Fibroblast of the aortic adventitia (primary cell): ENCODE data around the gene MGA. TPM values are rescaled to one million over a fixed set of nuclear protein-coding genes. Genes with fewer than 3 reads are reported as not detected.

Source experiments
- DNase-seq: peaks from one replicate; pipeline ENCODE4 v3.0.0-alpha.2; 2010; ENCODE audit warnings: low read depth
- H3K4me3 ChIP-seq: 2 replicates; pipeline ENCODE4 v1.5.1; 2011; ENCODE audit warnings: low read depth, mild to moderate bottlenecking, control low read depth, low read length, moderate library complexity
- total RNA-seq: library from RNA; depleted of rRNA; stranded (reverse); fragments of >200 nt; gene quantifications from 2 replicates; pipeline ENCODE4 v1.2.3, GENCODE V29; 2012; ENCODE audit warnings: low replicate concordance
- TF ChIP-seq, protein P1 (sequence below): IDR thresholded peaks from 2 replicates; pipeline ENCODE4 v1.5.1; 2011; ENCODE audit warnings: mild to moderate bottlenecking, low read length, control low read depth, inconsistent platforms; ENCODE audit not compliant: insufficient read depth

The MGA gene
- total RNA-seq, 1 donor, result 49.2 TPM

DNA sequence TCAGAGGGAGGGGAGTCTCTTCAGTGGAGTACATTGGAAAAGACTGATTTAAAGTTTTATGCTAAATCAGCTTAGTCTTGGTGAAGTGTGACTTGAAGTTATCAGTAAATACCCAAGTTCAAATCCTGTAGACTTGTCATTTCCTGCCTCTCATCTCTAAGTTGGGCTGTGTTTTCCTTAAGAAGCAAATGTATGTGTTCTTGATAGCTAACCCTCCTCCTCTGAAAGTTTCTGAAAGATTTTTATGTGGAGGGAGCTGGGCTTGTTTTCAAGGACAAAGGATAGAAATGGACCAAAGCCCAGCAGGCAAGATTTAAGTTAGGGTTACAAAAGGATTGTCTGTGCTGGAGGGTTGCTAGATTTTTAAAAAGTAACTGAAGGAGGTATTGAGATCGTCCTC is 118.3 kb downstream of the MGA start:
- DNase-seq, result peak; percentile 29
- TF ChIP-seq, protein P1, sequence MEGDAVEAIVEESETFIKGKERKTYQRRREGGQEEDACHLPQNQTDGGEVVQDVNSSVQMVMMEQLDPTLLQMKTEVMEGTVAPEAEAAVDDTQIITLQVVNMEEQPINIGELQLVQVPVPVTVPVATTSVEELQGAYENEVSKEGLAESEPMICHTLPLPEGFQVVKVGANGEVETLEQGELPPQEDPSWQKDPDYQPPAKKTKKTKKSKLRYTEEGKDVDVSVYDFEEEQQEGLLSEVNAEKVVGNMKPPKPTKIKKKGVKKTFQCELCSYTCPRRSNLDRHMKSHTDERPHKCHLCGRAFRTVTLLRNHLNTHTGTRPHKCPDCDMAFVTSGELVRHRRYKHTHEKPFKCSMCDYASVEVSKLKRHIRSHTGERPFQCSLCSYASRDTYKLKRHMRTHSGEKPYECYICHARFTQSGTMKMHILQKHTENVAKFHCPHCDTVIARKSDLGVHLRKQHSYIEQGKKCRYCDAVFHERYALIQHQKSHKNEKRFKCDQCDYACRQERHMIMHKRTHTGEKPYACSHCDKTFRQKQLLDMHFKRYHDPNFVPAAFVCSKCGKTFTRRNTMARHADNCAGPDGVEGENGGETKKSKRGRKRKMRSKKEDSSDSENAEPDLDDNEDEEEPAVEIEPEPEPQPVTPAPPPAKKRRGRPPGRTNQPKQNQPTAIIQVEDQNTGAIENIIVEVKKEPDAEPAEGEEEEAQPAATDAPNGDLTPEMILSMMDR, result no peak
- no peak overlapping the region for H3K4me3 ChIP-seq

DNA sequence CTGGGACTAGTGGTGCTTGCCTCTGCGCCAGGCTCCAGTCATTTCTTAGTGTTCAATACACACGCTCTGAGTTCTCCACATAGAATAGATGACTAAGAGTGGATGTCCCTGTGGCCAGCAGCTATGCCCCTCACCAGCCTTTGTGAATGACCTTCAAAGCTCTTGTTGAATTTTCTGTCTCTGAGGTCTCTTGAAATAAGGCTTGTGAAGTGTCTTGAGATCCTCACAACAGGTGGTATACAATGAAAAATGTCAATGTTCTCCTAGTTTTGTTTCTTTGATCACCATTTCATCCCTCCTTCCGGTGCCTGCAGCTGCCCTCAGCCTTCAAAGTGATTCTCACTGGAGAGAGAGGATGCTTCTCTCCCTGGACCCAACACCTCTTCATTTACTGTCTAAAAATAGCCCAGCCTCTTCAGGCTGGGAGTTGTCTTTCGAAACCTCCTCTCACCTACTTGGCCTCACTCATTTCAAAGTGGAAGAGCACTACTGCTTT is 119.5 kb downstream of the MGA start:
- no peak for DNase-seq
- TF ChIP-seq, protein P1, result no peak
- H3K4me3 ChIP-seq, result no peak overlapping the region

DNA sequence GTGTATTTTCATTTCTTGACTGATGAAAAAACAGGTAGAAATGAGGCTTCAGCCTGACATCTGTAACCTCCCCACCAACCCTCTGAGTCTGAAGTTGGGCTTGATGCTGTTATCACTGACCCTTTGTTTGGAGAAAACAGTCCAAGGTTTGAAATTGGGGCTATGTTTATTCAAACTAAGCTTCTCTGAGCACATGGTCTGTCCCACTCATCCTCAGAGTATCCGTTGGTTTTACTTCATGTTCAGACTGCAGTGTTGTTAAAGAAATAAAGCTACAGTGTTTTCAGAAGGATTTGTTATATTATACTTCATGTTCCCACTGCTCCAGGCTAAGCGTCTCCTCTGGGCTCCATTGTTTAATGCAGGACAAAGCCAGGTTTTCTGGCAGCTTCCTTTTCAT is 120.1 kb downstream of the MGA start:
- no peak for DNase-seq
- H3K4me3 ChIP-seq, result no peak overlapping the region
- TF ChIP-seq, protein P1, result no peak

DNA sequence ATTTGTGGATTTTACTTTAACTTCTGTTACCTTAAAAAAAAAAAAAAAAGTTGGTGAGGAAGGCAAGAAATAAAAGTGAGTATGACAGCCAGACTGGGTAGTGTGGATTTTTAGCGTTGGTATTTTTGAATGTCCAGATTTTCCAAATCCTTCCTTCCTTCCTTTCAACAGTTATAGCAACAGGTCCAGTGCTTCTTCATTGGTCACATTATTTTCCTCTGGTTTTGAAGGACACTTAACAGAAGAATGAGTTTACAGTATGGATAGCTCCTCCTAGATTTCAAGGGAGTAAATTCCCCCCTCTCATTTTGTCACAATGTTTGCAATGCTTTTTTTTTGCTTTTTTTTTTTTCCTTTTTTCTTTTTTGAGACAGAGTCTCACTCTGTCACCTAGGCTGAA is 120.5 kb downstream of the MGA start:
- TF ChIP-seq, protein P1, result no peak
- no peak for DNase-seq
- no peak overlapping the region for H3K4me3 ChIP-seq

DNA sequence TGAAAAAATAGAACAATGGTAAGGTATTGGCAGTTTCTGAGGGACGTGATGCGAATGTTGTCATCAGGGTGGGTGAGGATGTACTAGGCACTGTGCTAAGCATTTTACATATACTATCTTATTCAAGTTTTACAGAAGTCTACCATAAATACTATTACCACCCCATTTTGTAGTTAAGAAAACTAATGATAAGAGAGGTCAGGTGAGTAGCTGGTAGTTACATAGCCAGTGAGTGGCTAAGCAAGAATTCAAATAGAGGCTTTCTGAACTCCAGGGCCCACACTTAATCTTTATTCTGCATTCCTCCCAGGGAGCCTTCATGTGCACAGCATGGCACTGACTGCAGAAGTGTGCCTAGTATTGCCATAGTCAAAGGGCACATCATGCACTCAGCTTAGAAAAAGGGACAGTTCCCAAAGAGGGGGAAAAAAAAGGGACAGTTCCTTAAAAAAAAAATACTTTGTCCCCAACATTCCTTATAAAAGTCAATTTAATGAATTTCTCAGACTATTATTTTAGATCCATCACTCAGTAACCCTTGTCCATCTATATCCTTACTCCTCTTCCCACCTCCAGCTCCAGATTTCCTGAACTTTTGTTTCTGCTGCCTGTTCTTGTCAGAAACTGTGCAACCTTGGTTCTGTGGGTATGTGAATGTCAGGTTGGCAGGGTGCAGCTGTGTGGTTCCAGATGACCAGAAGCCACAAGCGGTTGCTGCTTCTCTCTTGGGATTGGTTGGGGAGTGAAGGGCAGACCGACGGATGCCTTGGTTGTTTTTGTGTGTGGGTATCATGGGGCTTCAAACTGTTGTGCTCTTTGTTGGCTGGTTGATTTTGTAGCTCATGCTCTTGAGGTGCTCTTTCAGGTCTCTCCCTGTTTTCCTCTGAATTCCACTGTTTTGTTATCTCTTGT is 122.4 kb downstream of the MGA start:
- no peak for DNase-seq
- TF ChIP-seq, protein P1, result no peak
- H3K4me3 ChIP-seq, result no peak overlapping the region

DNA sequence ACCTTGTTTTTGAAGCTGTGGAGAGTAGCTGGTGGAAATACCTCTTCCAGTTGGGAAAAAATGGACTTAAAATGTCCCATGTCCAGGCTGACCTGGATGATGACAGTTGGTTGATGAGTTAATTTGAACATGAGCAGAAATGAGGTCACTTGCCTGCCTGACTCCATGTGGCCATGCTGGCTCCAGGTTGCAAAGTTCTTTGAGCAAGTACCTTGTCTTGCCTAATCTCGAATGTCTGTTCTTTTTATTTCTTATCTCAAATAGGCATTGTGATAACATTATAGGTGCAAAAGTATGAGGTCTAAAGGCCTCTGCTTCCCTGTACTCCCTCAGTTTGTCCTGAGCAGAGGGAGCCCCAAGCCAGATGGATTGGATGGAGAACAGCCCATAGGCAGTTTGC is 123.1 kb downstream of the MGA start:
- TF ChIP-seq, protein P1, result no peak
- H3K4me3 ChIP-seq, result no peak overlapping the region
- DNase-seq, result no peak
